ENCODE results near the gene STRBP. TPM values are rescaled to one million over a fixed set of nuclear protein-coding genes. Genes with fewer than 3 reads are reported as not detected.

Gene STRBP
- total RNA-seq, 1 experiment from 2014 or later: 74.0 TPM

DNA sequence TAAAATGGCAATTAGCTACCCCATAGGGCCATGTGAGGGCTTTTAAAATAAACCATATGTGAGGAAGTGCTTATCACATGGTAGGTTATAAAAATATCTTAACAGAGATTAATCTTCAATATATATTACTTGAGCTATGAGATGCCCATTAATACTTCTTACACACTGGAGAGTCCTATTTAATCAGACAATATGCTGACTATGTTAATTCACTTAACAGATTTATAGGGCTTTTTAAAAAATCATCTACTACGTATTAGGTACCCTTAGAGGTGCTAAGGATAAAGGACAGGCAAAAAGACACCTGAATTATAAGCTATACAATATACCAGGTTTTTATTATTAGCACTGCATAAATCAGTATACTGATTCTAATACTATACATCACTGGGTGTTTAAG, 102.6 kb downstream of the STRBP start:
- no peak for DNase-seq
- H3K18ac ChIP-seq (ENCODE audit: insufficient read length, low read depth, low read length): no peak overlapping the region

More for the DNA sequence above, 102.6 kb downstream of the STRBP start:
- H3K9me3 ChIP-seq (ENCODE audit: control insufficient read depth, low read depth, low read length): no peaks in the 10 kb centered on the region
- H3K79me2 ChIP-seq (ENCODE audit: insufficient read depth, low read length): no peaks in the 10 kb centered on the region
- H3K9me3 Mint-ChIP-seq: no peaks in the 10 kb centered on the region
- no peak overlapping the region for H2BK120ac ChIP-seq (ENCODE audit: low read depth, low read length, poor library complexity, severe bottlenecking)
- H3K4me3 Mint-ChIP-seq: no peak overlapping the region
- H3K79me1 ChIP-seq (ENCODE audit: insufficient read depth, low read depth, low read length, poor library complexity, severe bottlenecking): no peaks in the 10 kb centered on the region
- H3K14ac ChIP-seq (ENCODE audit: insufficient read depth, low read length): no peak overlapping the region
- no peaks in the 10 kb centered on the region for H3K27me3 ChIP-seq (ENCODE audit: insufficient read depth, low read length)
- no CpG with 5 or more reads among the region's 1 CpG for WGBS (ENCODE audit: extremely low coverage, insufficient read length, low lambda C conversion rate)
- no peak overlapping the region for H2BK20ac ChIP-seq (ENCODE audit: low read depth, low read length, poor library complexity, severe bottlenecking)
- no peak overlapping the region for H3T11ph ChIP-seq (ENCODE audit: low read length)
- H3K4me2 ChIP-seq (ENCODE audit: insufficient read depth, insufficient read length, low read length): no peak overlapping the region
- H2AK5ac ChIP-seq (ENCODE audit: insufficient read length, low read length): no peak overlapping the region
- no peaks in the 10 kb centered on the region for H3K23me2 ChIP-seq (ENCODE audit: insufficient read length, low read depth, low read length, poor library complexity, severe bottlenecking)
- no peaks in the 10 kb centered on the region; the same call in 1 of the 2 replicates for H3K27me3 Mint-ChIP-seq (ENCODE audit: low read depth)
- H2AFZ ChIP-seq (ENCODE audit: low read length): no peak overlapping the region
- TF ChIP-seq, protein P1, sequence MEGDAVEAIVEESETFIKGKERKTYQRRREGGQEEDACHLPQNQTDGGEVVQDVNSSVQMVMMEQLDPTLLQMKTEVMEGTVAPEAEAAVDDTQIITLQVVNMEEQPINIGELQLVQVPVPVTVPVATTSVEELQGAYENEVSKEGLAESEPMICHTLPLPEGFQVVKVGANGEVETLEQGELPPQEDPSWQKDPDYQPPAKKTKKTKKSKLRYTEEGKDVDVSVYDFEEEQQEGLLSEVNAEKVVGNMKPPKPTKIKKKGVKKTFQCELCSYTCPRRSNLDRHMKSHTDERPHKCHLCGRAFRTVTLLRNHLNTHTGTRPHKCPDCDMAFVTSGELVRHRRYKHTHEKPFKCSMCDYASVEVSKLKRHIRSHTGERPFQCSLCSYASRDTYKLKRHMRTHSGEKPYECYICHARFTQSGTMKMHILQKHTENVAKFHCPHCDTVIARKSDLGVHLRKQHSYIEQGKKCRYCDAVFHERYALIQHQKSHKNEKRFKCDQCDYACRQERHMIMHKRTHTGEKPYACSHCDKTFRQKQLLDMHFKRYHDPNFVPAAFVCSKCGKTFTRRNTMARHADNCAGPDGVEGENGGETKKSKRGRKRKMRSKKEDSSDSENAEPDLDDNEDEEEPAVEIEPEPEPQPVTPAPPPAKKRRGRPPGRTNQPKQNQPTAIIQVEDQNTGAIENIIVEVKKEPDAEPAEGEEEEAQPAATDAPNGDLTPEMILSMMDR (conservative IDR thresholded peaks at IDR 0.05): no peak
- H3K23ac ChIP-seq (ENCODE audit: insufficient read length, low read depth, low read length): no peak overlapping the region
- H3K27ac Mint-ChIP-seq: no peak overlapping the region
- no peak overlapping the region for H3K56ac ChIP-seq (ENCODE audit: insufficient read length, low read depth, low read length)
- H3K4me1 Mint-ChIP-seq: peaks cover 24 to 28% of the 10 kb centered on the region in 2 experiments
- H4K5ac ChIP-seq (ENCODE audit: insufficient read length, low read depth, low read length): no peak overlapping the region
- no peaks in the 10 kb centered on the region for H4K20me1 ChIP-seq (ENCODE audit: control insufficient read depth, insufficient read depth, insufficient read length)
- H2BK5ac ChIP-seq (ENCODE audit: insufficient read length, low read length): no peak overlapping the region
- no peak overlapping the region for H3K9ac ChIP-seq (ENCODE audit: extremely low read depth, insufficient read length, low read length)
- H3K4me1 ChIP-seq (ENCODE audit: insufficient read depth, low read length): no peaks in the 10 kb centered on the region; the same call in 1 of the 2 replicates
- no peak overlapping the region for H2BK12ac ChIP-seq (ENCODE audit: insufficient read length, low read depth, low read length)
- H3K27ac ChIP-seq (ENCODE audit: insufficient read length, low read depth, low read length): no peak overlapping the region
- no peak overlapping the region for H3K4ac ChIP-seq (ENCODE audit: low read depth, low read length)
- no peak overlapping the region for H4K91ac ChIP-seq (ENCODE audit: insufficient read length, low read depth, low read length)
- H3K36me3 Mint-ChIP-seq (ENCODE audit: insufficient read depth in 1 of 3, low read depth in 3 of 3): peaks cover 0 to 2% (median 0%) of the 10 kb centered on the region in 3 experiments; a peak in 2 of 7 replicates
- H2BK15ac ChIP-seq (ENCODE audit: low read depth, low read length): no peak overlapping the region
- no peak overlapping the region for H4K8ac ChIP-seq (replicated peaks; ENCODE audit: insufficient read length, low read depth, low read length)
